Immature natural killer cell (primary cell): ENCODE data around the gene HEPHL1. TPM values are rescaled to one million over a fixed set of nuclear protein-coding genes. Genes with fewer than 3 reads are reported as not detected.

Experiments used
- DNase-seq, 3 donors: peaks; one replicate each; pipeline ENCODE4 v3.0.0; 2022; ENCODE audit warnings: mixed read lengths in 1 of 3
- H3K27ac Mint-ChIP-seq, 6 donors: one replicate each; pipeline ENCODE4 v1.8.0; 2020; ENCODE audit warnings: mixed read lengths in 6 of 6, mild to moderate bottlenecking in 5 of 6, inconsistent platforms in 4 of 6, moderate library complexity in 3 of 6
- H3K27me3 Mint-ChIP-seq, 3 donors: one replicate each; pipeline ENCODE4 v1.8.0; 2020 to 2021; ENCODE audit warnings: low read depth in 3 of 3, mild to moderate bottlenecking in 3 of 3, mixed read lengths in 3 of 3, moderate library complexity in 3 of 3, inconsistent platforms in 1 of 3
- H3K36me3 Mint-ChIP-seq, 3 donors: one replicate each; pipeline ENCODE4 v1.8.0; 2020; ENCODE audit warnings: mixed read lengths in 3 of 3, inconsistent platforms in 2 of 3, mild to moderate bottlenecking in 2 of 3
- H3K4me1 Mint-ChIP-seq, 2 donors: one replicate each; pipeline ENCODE4 v1.8.0; 2020; ENCODE audit warnings: inconsistent platforms in 2 of 2, mild to moderate bottlenecking in 2 of 2, mixed read lengths in 2 of 2, moderate library complexity in 1 of 2
- H3K4me3 Mint-ChIP-seq, 5 donors: one replicate each; pipeline ENCODE4 v1.8.0; 2020; ENCODE audit warnings: mild to moderate bottlenecking in 5 of 5, mixed read lengths in 5 of 5, inconsistent platforms in 3 of 5, moderate library complexity in 3 of 5
- H3K9me3 Mint-ChIP-seq, 6 donors: one replicate each; pipeline ENCODE4 v1.8.0; 2020; ENCODE audit warnings: mild to moderate bottlenecking in 6 of 6, mixed read lengths in 6 of 6, inconsistent platforms in 4 of 6, moderate library complexity in 3 of 6
- polyA plus RNA-seq, 3 donors: library from polyadenylated mRNA; unstranded; fragments of 300-500 nt; fragmentation: Illumina TruSeq; gene quantifications; one replicate each; pipeline ENCODE4 v1.2.3, GENCODE V29; 2021

The HEPHL1 gene
- polyA plus RNA-seq, 3 donors from 2014 or later: not detected

GRCh38 chr11:94131047-94131717, 110.0 kb downstream of the HEPHL1 start:
- H3K9me3 Mint-ChIP-seq: no peaks in the 10 kb centered on the region
- no peak overlapping the region for H3K4me3 Mint-ChIP-seq
- peaks cover 0 to 8% (median 3%) of the 10 kb centered on the region in 3 donors for H3K27me3 Mint-ChIP-seq
- no peaks in the 10 kb centered on the region for H3K36me3 Mint-ChIP-seq
- H3K27ac Mint-ChIP-seq: no peak overlapping the region
- DNase-seq: no peak
- H3K4me1 Mint-ChIP-seq: peaks cover 37 to 41% of the 10 kb centered on the region in 2 donors

GRCh38 chr11:94131718-94132115, 110.6 kb downstream of the HEPHL1 start:
- Mint-ChIP-seq H3K9me3 (peaks cover 0 to under 1% (median 0%) of the 10 kb centered on the region in 6 donors), H3K4me3 (no peak overlapping the region), H3K27ac (no peak overlapping the region), H3K27me3 (peaks cover 0 to 8% (median 3%) of the 10 kb centered on the region in 3 donors), H3K36me3 (peaks cover 0 to 2% (median 0%) of the 10 kb centered on the region in 3 donors), H3K4me1 (peaks cover 42 to 47% of the 10 kb centered on the region in 2 donors)
- DNase-seq: no peak

GRCh38 chr11:94132152-94132558, 111.0 kb downstream of the HEPHL1 start:
- DNase-seq: no peak
- H3K9me3 Mint-ChIP-seq: peaks cover 0 to 2% (median 0%) of the 10 kb centered on the region in 6 donors
- peaks cover 44 to 45% of the 10 kb centered on the region in 2 donors for H3K4me1 Mint-ChIP-seq
- H3K27ac Mint-ChIP-seq: no peak overlapping the region
- peaks cover 0 to 5% (median 3%) of the 10 kb centered on the region in 3 donors for H3K27me3 Mint-ChIP-seq
- peaks cover 0 to 3% (median 0%) of the 10 kb centered on the region in 3 donors for H3K36me3 Mint-ChIP-seq
- H3K4me3 Mint-ChIP-seq: no peak overlapping the region

DNA sequence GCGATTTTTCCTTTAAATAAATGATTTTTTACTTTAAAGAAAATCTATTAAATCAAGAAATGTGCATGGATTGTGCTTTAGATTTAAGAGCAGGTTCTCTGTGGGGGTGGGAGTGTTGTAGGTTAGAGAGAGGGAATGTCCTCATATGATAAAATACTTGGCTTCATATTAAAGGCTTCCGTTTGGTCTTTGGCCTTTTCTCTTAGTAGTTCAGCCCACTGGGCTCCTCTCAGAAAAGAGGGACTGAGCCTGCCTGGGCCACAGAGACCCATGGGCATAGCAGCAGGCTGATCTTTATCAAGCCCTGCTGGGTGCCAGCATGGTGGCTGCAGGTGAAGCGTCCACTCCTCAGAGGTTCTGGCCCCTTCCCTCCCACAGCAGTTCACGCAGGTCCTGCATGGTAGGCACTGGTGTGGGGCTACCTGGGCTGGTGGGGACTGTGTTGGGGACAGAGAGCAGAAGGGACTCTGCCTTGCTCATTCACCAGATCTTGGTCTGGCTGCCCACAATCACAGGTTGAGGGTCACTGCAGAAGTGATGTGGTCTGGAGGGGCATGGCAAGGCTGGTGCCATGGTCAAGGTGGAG, 111.8 kb downstream of the HEPHL1 start:
- H3K9me3 Mint-ChIP-seq: peaks cover 0 to 2% (median 0%) of the 10 kb centered on the region in 6 donors
- DNase-seq: no peak
- peaks cover 38 to 43% of the 10 kb centered on the region in 2 donors for H3K4me1 Mint-ChIP-seq
- no peak overlapping the region for H3K27ac Mint-ChIP-seq
- no peak overlapping the region for H3K4me3 Mint-ChIP-seq
- H3K27me3 Mint-ChIP-seq: peaks cover 0 to 3% (median 3%) of the 10 kb centered on the region in 3 donors
- peaks cover 0 to 3% (median 0%) of the 10 kb centered on the region in 3 donors for H3K36me3 Mint-ChIP-seq

GRCh38 chr11:94133752-94134151, 112.6 kb downstream of the HEPHL1 start:
- Mint-ChIP-seq H3K4me1 (peaks cover 31 to 37% of the 10 kb centered on the region in 2 donors), H3K4me3 (no peak overlapping the region), H3K9me3 (peaks cover 0 to 2% (median 0%) of the 10 kb centered on the region in 6 donors), H3K36me3 (peaks cover 0 to 3% (median 0%) of the 10 kb centered on the region in 3 donors), H3K27ac (peak overlapping the region in 1 of 6 donors; percentile 13), H3K27me3 (no peaks in the 10 kb centered on the region)
- DNase-seq: no peak

GRCh38 chr11:94134651-94135512, 113.7 kb downstream of the HEPHL1 start:
- H3K9me3 Mint-ChIP-seq: peaks cover 0 to 2% (median 0%) of the 10 kb centered on the region in 6 donors
- DNase-seq: no peak

GRCh38 chr11:94139416-94139815, 118.3 kb downstream of the HEPHL1 start:
- Mint-ChIP-seq H3K4me3 (no peak overlapping the region), H3K36me3 (peaks cover 0 to 3% (median 0%) of the 10 kb centered on the region in 3 donors), H3K9me3 (peaks cover 0 to 2% (median 0%) of the 10 kb centered on the region in 6 donors), H3K27me3 (no peaks in the 10 kb centered on the region), H3K4me1 (peaks cover 52 to 58% of the 10 kb centered on the region in 2 donors), H3K27ac (no peak overlapping the region)
- no peak for DNase-seq

More at GRCh38 chr11:94134651-94135512, 113.7 kb downstream of the HEPHL1 start:
- no peaks in the 10 kb centered on the region for H3K27me3 Mint-ChIP-seq
- H3K36me3 Mint-ChIP-seq: peaks cover 0 to 3% (median 0%) of the 10 kb centered on the region in 3 donors
- peaks cover 32 to 39% of the 10 kb centered on the region in 2 donors for H3K4me1 Mint-ChIP-seq
- H3K4me3 Mint-ChIP-seq: no peak overlapping the region
- no peak overlapping the region for H3K27ac Mint-ChIP-seq

DNA sequence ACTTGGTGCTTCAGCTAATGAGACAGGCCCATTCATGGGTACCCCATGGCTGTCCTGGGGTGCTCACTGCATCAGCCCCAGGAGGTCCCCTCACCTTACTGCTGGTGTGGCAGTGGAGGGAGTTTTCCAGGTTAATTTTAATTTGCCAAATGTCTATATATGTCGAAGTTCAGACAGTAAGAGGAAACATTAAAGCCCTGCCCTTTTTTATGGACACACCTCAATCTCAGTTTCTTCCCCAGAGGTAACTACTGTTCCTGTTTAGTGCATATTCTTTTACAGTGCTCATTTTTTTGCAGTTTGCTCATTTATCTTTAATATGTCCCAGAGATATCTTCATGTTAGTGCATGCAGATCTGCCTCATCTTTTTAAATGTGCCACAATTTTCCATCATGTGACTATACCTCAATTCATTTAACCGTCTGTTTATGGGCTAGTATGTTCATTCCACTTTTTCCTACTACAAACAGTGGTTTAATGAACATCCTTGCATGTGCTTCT, 119.1 kb downstream of the HEPHL1 start:
- Mint-ChIP-seq H3K36me3 (peaks cover 0 to 3% (median 0%) of the 10 kb centered on the region in 3 donors), H3K27me3 (no peaks in the 10 kb centered on the region), H3K27ac (no peak overlapping the region), H3K4me1 (peaks cover 57 to 65% of the 10 kb centered on the region in 2 donors), H3K4me3 (no peak overlapping the region), H3K9me3 (peaks cover 0 to 2% (median 0%) of the 10 kb centered on the region in 6 donors)
- DNase-seq: no peak

- H3K9me3 Mint-ChIP-seq: peaks cover 0 to 1% (median 0%) of the 10 kb centered on the region in 6 donors
- no peak for DNase-seq
- H3K4me1 Mint-ChIP-seq: peaks cover 57 to 65% of the 10 kb centered on the region in 2 donors
- H3K27me3 Mint-ChIP-seq: no peaks in the 10 kb centered on the region
- peaks cover 0 to 4% (median 0%) of the 10 kb centered on the region in 3 donors for H3K36me3 Mint-ChIP-seq
- peak overlapping the region in 1 of 6 donors; percentile 65 for H3K27ac Mint-ChIP-seq
- no peak overlapping the region for H3K4me3 Mint-ChIP-seq
Observed at GRCh38 chr11:94141511-94142307, 120.6 kb downstream of the HEPHL1 start.

DNA sequence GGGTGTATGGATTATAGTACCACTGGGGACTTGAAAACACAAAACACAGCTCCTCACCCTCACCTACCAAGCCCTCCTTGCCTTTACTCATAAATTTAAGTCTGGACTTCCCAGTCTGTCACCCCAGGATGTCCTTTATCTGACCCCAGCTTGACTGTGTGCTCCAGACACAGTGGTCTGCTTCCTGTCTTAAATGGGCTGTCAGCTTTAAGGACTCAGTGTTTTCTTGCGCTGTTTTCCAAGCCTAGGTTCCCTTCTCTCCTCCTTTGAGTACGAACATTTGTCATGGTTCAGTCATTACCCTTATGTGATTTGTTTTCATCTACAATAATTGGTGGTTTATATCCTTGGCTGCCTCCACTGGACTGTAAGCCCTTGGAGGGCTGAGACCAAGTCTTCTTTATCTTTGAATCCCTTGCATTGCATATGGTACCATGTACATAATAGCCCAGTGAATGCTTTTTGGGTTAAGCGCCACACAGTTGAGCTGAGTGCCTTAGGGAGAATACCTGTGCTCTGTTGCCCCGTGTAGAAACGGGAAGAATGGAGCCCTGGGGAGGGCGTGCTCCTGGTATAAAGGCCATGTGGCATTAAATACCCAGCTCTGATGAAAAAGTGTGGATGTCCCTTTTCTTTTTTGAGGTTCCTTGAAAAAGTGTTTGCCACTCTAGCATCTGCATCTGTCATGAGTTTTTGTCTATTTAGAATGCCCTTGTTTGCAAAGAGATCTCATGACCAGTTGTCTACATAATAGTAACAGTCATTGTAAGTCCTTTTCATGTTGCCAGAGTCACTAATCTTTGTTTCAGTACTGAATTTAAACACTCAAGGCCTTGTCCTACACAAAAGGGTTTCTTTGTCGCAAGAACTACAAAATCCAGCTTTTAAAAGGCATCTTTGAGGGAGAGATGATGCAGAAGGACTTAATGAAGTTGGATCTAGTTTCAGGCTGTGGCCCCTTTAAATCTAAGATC, 121.4 kb downstream of the HEPHL1 start:
- H3K27ac Mint-ChIP-seq: peak overlapping the region in 2 of 6 donors; percentile 2 to 65
- H3K4me1 Mint-ChIP-seq: peaks cover 56 to 70% of the 10 kb centered on the region in 2 donors
- H3K36me3 Mint-ChIP-seq: peaks cover 0 to 3% (median 0%) of the 10 kb centered on the region in 3 donors
- no peaks in the 10 kb centered on the region for H3K9me3 Mint-ChIP-seq
- H3K27me3 Mint-ChIP-seq: peaks cover 0 to 4% (median 0%) of the 10 kb centered on the region in 3 donors
- no peak overlapping the region for H3K4me3 Mint-ChIP-seq
- DNase-seq: no peak

GRCh38 chr11:94144216-94144615, 123.1 kb downstream of the HEPHL1 start:
- Mint-ChIP-seq H3K27ac (peak overlapping the region in 1 of 6 donors; percentile 29), H3K4me1 (peaks cover 70 to 87% of the 10 kb centered on the region in 2 donors), H3K27me3 (peaks cover 0 to 8% (median 0%) of the 10 kb centered on the region in 3 donors), H3K4me3 (peak overlapping the region in 2 of 5 donors; percentile 38 to 40), H3K9me3 (no peaks in the 10 kb centered on the region), H3K36me3 (peaks cover 0 to 3% (median 0%) of the 10 kb centered on the region in 3 donors)
- no peak for DNase-seq

DNA sequence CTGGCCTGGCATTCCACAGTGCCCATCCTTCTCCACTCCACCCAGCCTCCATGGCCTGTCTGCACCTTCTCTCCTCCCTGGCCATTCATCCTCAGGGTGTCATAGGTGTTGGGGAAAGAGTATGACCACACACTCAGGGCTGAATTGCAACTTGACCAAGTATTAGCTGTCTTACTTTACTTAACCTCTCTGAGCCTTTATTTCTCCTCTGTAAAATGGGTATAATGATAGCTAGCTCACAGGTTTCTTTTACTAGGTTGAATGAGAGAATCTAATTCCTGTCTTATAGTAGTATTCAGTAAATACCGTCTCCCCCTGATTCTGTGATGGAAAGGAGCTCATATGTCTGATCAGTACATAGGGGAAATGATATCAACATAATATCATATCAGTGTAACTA, 123.5 kb downstream of the HEPHL1 start:
- H3K27me3 Mint-ChIP-seq: peaks cover 0 to 8% (median 0%) of the 10 kb centered on the region in 3 donors
- H3K36me3 Mint-ChIP-seq: peaks cover 0 to 3% (median 0%) of the 10 kb centered on the region in 3 donors
- no peaks in the 10 kb centered on the region for H3K9me3 Mint-ChIP-seq
- peak overlapping the region in 1 of 6 donors; percentile 22 for H3K27ac Mint-ChIP-seq
- peak overlapping the region in 2 of 5 donors; percentile 38 to 40 for H3K4me3 Mint-ChIP-seq
- no peak for DNase-seq
- H3K4me1 Mint-ChIP-seq: peaks cover 74 to 91% of the 10 kb centered on the region in 2 donors
